Fibroblast of mammary gland (primary cell): Measurements from ENCODE around the gene DOCK4.

ENCODE experiments used
- DNase-seq: peaks from one replicate; pipeline ENCODE4 v3.0.0-alpha.2; 2010; ENCODE audit warnings: low read depth
- H3K4me3 ChIP-seq: 2 replicates; pipeline ENCODE4 v1.5.1; 2011; ENCODE audit warnings: low read depth, mild to moderate bottlenecking, low read length, moderate library complexity; ENCODE audit not compliant: control insufficient read depth
- TF ChIP-seq, protein P1 (sequence below): conservative IDR thresholded peaks from 2 replicates; pipeline ENCODE4 v1.5.1; 2011; ENCODE audit warnings: low read depth, low read length, inconsistent platforms; ENCODE audit not compliant: control insufficient read depth, insufficient read depth

Gene DOCK4

DNA sequence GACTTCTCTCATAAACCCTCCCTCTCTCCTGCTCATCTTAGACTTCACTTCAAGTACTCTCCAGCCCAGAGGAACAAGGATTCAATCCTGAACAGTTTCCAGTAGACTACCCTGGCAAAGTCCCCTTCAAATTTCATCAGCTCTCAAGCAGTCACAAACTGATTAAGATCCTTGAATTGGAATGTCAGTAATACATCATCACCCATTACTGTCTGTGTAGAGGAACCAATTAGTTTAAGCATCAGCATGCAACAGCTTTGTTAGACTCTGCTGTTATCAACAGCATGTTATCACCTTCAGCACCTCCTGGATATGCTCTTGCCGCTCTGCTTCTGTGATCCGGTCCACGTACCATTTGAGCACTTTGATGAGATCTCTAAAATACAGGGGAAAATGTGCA lies 336.9 kb downstream of the DOCK4 start:
- H3K4me3 ChIP-seq: no peak overlapping the region
- DNase-seq: no peak
- TF ChIP-seq, protein P1, sequence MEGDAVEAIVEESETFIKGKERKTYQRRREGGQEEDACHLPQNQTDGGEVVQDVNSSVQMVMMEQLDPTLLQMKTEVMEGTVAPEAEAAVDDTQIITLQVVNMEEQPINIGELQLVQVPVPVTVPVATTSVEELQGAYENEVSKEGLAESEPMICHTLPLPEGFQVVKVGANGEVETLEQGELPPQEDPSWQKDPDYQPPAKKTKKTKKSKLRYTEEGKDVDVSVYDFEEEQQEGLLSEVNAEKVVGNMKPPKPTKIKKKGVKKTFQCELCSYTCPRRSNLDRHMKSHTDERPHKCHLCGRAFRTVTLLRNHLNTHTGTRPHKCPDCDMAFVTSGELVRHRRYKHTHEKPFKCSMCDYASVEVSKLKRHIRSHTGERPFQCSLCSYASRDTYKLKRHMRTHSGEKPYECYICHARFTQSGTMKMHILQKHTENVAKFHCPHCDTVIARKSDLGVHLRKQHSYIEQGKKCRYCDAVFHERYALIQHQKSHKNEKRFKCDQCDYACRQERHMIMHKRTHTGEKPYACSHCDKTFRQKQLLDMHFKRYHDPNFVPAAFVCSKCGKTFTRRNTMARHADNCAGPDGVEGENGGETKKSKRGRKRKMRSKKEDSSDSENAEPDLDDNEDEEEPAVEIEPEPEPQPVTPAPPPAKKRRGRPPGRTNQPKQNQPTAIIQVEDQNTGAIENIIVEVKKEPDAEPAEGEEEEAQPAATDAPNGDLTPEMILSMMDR: no peak

DNA sequence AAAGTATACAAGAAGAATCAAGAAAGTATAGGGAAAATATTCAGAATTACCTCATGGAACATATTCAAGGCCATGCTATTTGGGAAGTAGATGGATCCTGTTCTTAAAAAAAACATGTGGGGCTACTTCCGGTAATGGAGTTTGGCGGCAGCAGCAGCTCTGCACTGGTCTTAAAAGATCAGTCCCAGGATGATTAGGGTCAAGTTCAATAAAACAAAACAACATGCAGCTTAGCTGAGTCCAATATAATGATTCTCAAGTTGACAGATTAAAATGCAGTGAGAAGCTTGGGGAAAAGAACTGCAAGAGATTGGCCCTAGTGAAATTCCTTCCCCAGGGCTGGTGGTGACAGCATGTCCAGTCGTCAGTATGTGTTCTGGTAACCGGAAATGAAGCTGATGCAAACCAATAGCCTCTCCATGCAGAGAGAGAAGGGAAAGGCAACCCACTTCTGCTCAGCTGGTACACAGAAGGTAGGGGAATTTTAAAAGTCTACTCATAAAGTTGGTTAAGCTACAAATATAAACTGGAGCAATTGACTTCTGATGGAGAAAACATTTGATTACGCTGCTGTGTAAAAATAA lies 338.8 kb downstream of the DOCK4 start:
- DNase-seq: no peak
- H3K4me3 ChIP-seq: no peak overlapping the region
- TF ChIP-seq, protein P1: no peak

DNA sequence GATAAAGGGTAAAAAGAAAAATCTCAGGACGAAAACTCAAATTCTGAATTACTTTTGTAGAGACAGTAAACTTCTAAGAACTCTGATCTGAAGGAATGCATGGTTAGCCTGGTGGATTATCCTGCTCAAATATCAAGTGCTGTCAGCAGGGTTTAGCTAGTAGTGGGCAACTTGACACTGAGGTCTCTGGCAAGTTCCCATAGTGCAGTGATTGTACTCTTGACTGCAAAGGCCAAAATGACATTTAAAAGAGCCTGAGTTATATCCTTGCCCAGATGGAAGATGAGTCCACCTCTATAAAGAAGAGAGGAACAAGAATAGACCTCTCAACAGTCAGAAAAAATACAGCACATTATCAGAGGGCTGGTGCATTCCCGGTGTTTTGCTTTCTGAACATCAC lies 339.4 kb downstream of the DOCK4 start:
- no peak overlapping the region for H3K4me3 ChIP-seq
- no peak for DNase-seq
- TF ChIP-seq, protein P1: no peak

DNA sequence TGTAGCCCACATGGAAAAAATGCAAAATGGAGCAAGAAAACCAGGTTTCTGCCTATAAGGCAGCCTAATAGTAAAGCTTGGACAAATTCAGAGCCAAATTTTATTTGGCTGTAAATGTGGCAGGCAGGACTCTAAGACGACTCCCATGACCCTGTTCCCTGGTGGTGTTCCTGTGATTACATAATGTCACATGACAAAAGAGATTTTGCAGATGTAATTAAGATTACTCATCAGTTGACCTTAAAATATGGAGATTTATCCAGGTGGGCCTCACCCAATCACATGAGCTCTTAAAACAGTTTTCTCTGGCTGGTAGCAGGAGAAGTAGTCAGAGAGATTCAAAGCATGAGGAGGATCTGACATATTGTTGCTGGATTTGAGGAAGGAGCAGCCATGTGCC lies 340.8 kb downstream of the DOCK4 start:
- DNase-seq: peak; percentile 6
- no peak overlapping the region for H3K4me3 ChIP-seq
- TF ChIP-seq, protein P1: no peak

DNA sequence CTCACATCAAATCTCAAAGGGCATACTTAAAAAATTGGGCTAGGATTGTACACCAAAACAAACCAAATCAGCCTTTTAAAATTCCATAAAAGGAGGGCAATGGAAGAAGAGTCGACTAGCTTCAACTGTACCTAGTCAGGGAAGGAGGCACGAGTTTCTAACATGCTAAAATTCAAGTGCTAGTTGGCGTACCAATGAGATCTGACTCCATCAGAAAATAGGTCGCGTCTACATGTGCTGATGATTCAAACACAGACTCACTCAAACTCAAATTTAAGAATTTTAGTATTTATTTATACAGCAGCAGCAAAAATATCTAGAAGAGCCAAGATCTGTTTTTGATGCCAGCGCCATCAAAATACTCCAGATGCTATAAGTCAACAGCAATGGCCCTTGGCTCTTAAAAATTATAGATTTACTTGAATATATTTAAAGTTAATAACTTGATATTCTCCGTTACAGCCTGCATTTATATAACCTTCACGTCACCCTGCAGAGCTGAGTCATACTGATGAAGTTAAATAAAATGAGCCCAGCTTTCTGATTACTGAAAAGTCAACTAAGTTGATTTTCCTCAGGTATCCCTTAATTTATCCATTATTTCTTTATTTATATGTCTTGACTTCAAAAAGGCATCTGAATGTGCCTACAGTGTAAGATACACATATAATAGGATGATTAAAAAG lies 341.8 kb downstream of the DOCK4 start:
- TF ChIP-seq, protein P1: no peak
- no peak overlapping the region for H3K4me3 ChIP-seq
- peak; percentile 7 for DNase-seq

DNA sequence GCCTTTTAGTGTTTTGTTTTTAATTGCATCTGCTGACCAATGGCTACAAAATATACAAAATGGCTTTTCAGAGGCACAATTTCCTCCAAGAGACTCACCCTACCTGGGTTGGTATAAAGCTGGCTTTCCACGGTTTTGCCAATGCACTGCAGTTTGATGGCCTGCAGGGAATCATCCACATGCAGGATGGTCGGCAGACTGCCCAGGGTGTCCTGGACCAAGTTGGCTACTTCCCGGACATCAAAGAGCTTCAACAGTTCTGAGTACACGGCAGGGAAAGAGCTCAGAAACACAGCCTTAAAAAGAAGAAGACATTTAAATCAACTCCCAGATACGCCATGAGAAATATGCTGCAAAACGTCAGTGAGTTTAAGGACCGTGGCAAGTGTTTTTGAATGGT lies 342.9 kb downstream of the DOCK4 start:
- TF ChIP-seq, protein P1: no peak
- H3K4me3 ChIP-seq: no peak overlapping the region

More for the DNA sequence above, 342.9 kb downstream of the DOCK4 start:
- no peak for DNase-seq
